IPS DF 19.7 (cell line): ENCODE measurements around the gene RTN3.
"Not testable (repeated sequence)": the region's sequence is repeated elsewhere in the genome, so short reads cannot be mapped to it uniquely, and the experiment has no call there.

Source experiments
- DNase-seq: peaks from one replicate; pipeline ENCODE4 v3.0.0-alpha.2; 2013; ENCODE audit warnings: low read depth, low spot score

RTN3 gene

GRCh38 chr11:63768237-63769041, 87.1 kb downstream of the RTN3 start, which contains the start of gene ZFTA:
TSS of gene ZFTA (minus strand) at chr11:63768775. CDS start at chr11:63768622, 153 bp downstream.
- no peak for DNase-seq

GRCh38 chr11:63769042-63769713, 87.9 kb downstream of the RTN3 start:
- DNase-seq: no peak

- no peak for DNase-seq
Measured at GRCh38 chr11:63769714-63770455, 88.6 kb downstream of the RTN3 start.

GRCh38 chr11:63770763-63771162, 89.5 kb downstream of the RTN3 start:
- no peak for DNase-seq

GRCh38 chr11:63771741-63772318, 90.5 kb downstream of the RTN3 start:
- not testable (repeated sequence) for DNase-seq

GRCh38 chr11:63775191-63775590, 93.9 kb downstream of the RTN3 start:
- DNase-seq: no peak

- no peak for DNase-seq
Measured at GRCh38 chr11:63779039-63779438, 97.7 kb downstream of the RTN3 start.

GRCh38 chr11:63782749-63783148, 101.4 kb downstream of the RTN3 start:
- no peak for DNase-seq

GRCh38 chr11:63783925-63784592, 102.8 kb downstream of the RTN3 start:
- DNase-seq: no peak

GRCh38 chr11:63785823-63786222, 104.5 kb downstream of the RTN3 start:
- DNase-seq: no peak

- DNase-seq: no peak
Measured at GRCh38 chr11:63791495-63792167, 110.3 kb downstream of the RTN3 start.

- no peak for DNase-seq
Measured at GRCh38 chr11:63793161-63793560, 111.9 kb downstream of the RTN3 start.

- no peak for DNase-seq
Measured at GRCh38 chr11:63795066-63795465, 113.8 kb downstream of the RTN3 start.

- DNase-seq: no peak
Measured at GRCh38 chr11:63800921-63801320, 119.6 kb downstream of the RTN3 start.

- DNase-seq: no peak
Measured at GRCh38 chr11:63802637-63803414, 121.5 kb downstream of the RTN3 start.

- no peak for DNase-seq
Measured at GRCh38 chr11:63804259-63804658, 123.0 kb downstream of the RTN3 start.

GRCh38 chr11:63805844-63806415, 124.6 kb downstream of the RTN3 start:
- no peak for DNase-seq
